HuH-7 (cell line): Measurements from ENCODE around the gene PTPN7.
A peak's percentile ranks its signal among the peaks of the same experiment; 100 is the strongest.
"Not testable (repeated sequence)": the region's sequence is repeated elsewhere in the genome, so short reads cannot be mapped to it uniquely, and the experiment has no call there.

Experiments
- DNase-seq: peaks from one replicate; pipeline ENCODE4 v3.0.0; 2011; ENCODE audit warnings: low spot score

The PTPN7 gene

GRCh38 chr1:202130816-202131522 is 29.4 kb downstream of the PTPN7 start:
- DNase-seq = no peak

- DNase-seq = no peak
Observed at GRCh38 chr1:202130297-202130721, 30.1 kb downstream of the PTPN7 start.

- DNase-seq = no peak
Observed at GRCh38 chr1:202129453-202130296, 30.7 kb downstream of the PTPN7 start.

GRCh38 chr1:202127836-202128622 is 32.4 kb downstream of the PTPN7 start:
- no peak for DNase-seq

GRCh38 chr1:202127061-202127460 is 33.3 kb downstream of the PTPN7 start:
- DNase-seq = no peak

GRCh38 chr1:202126426-202126825 is 34.0 kb downstream of the PTPN7 start:
- DNase-seq = no peak

- DNase-seq = no peak
Observed at GRCh38 chr1:202125611-202126010, 34.8 kb downstream of the PTPN7 start.

GRCh38 chr1:202124142-202124541 is 36.3 kb downstream of the PTPN7 start:
- no peak for DNase-seq

- no peak for DNase-seq
Observed at GRCh38 chr1:202123336-202123813, 37.0 kb downstream of the PTPN7 start.

GRCh38 chr1:202122639-202123335 is 37.6 kb downstream of the PTPN7 start, which contains the start of gene GPR37L1:
Gene GPR37L1 (plus strand): TSS chr1:202122917. CDS start chr1:202122964, 47 bp downstream.
- peak; percentile 93 for DNase-seq

- DNase-seq = no peak
Observed at GRCh38 chr1:202121006-202121405, 39.4 kb downstream of the PTPN7 start.

- no peak for DNase-seq
Observed at GRCh38 chr1:202117898-202118371, 42.5 kb downstream of the PTPN7 start.

GRCh38 chr1:202116287-202116686 is 44.1 kb downstream of the PTPN7 start:
- no peak for DNase-seq

GRCh38 chr1:202113690-202114300 is 46.6 kb downstream of the PTPN7 start:
- DNase-seq = no peak

- no peak for DNase-seq
Observed at GRCh38 chr1:202112859-202113689, 47.3 kb downstream of the PTPN7 start.

GRCh38 chr1:202111589-202111988 is 48.8 kb downstream of the PTPN7 start:
- DNase-seq = not testable (repeated sequence)

- no peak for DNase-seq
Observed at GRCh38 chr1:202110977-202111376, 49.4 kb downstream of the PTPN7 start.

GRCh38 chr1:202107801-202108731 is 52.3 kb downstream of the PTPN7 start:
- no peak for DNase-seq

GRCh38 chr1:202107321-202107761 is 53.1 kb downstream of the PTPN7 start:
- no peak for DNase-seq
